WTC11 (cell line): Measurements from ENCODE around the gene LSM3. TPM values are rescaled to one million over a fixed set of nuclear protein-coding genes. Genes with fewer than 3 reads are reported as not detected.

Experiments used
- ATAC-seq: fragments of 200-7000 bp; cut with Tn5 transposase; 2 replicates; pipeline ENCODE4 v1.10.0; 2021; ENCODE audit warnings: mild to moderate bottlenecking, moderate library complexity
- CTCF ChIA-PET: fragments of 300-600 bp; sonication (Branson Sonifier 250); formaldehyde crosslinking; loops from one replicate; lab custom pipeline; 2021; ENCODE audit warnings: antibody characterized with exemption; lab: Charles Lee
- POLR2A ChIA-PET: fragments of 350-600 bp; sonication (Branson Sonifier 250); formaldehyde crosslinking; loops from one replicate; lab custom pipeline; 2021; ENCODE audit warnings: antibody characterized with exemption; lab: Charles Lee
- DNase-seq: peaks from one replicate; pipeline ENCODE4 v3.0.0; 2021; ENCODE audit warnings: low spot score
- H3K27ac Mint-ChIP-seq: 2 replicates; pipeline ENCODE4 v1.8.0; 2021; ENCODE audit warnings: mixed read lengths
- H3K27me3 Mint-ChIP-seq: 2 replicates; pipeline ENCODE4 v1.8.0; 2021; ENCODE audit warnings: low read depth, mild to moderate bottlenecking, moderate library complexity, mixed read lengths
- H3K36me3 Mint-ChIP-seq: 2 replicates; pipeline ENCODE4 v1.8.0; 2021; ENCODE audit warnings: mixed read lengths
- H3K4me1 Mint-ChIP-seq: 2 replicates; pipeline ENCODE4 v1.8.0; 2022; ENCODE audit warnings: mixed read lengths
- H3K4me3 Mint-ChIP-seq: 2 replicates; pipeline ENCODE4 v1.8.0; 2021; ENCODE audit warnings: mild to moderate bottlenecking, moderate library complexity, mixed read lengths
- H3K9me3 Mint-ChIP-seq: 2 replicates; pipeline ENCODE4 v1.8.0; 2021; ENCODE audit warnings: mixed read lengths
- ARID4B ChIP-seq: sonication (generic); formaldehyde crosslinking; IDR thresholded peaks from 2 replicates; pipeline ENCODE4 v1.8.0; 2023; ENCODE audit warnings: missing genetic modification reagents, mild to moderate bottlenecking, borderline replicate concordance
- ATF1 ChIP-seq: sonication (generic); formaldehyde crosslinking; IDR thresholded peaks from 2 replicates; pipeline ENCODE4 v1.8.1; 2023; ENCODE audit warnings: mild to moderate bottlenecking, moderate library complexity, missing genetic modification reagents
- CBFB ChIP-seq: sonication (generic); formaldehyde crosslinking; IDR thresholded peaks from 2 replicates; pipeline ENCODE4 v1.8.1; 2022; ENCODE audit warnings: mild to moderate bottlenecking, low read depth, missing genetic modification reagents
- CDX4 ChIP-seq: fragments of 250-450 bp; sonication (Bioruptor Pico); IDR thresholded peaks from 2 replicates; pipeline ENCODE4 v1.9.0; 2021; ENCODE audit warnings: moderate library complexity, mild to moderate bottlenecking, inconsistent platforms, borderline replicate concordance
- ETV6 ChIP-seq: sonication (generic); formaldehyde crosslinking; IDR thresholded peaks from 2 replicates; pipeline ENCODE4 v1.8.1; 2022; ENCODE audit warnings: mild to moderate bottlenecking, missing genetic modification reagents
- FOXP1 ChIP-seq: sonication (generic); formaldehyde crosslinking; IDR thresholded peaks from 2 replicates; pipeline ENCODE4 v1.8.0; 2022; ENCODE audit warnings: missing genetic modification reagents, mild to moderate bottlenecking, moderate library complexity, borderline replicate concordance
- GABPB1 ChIP-seq: sonication (generic); formaldehyde crosslinking; IDR thresholded peaks from 2 replicates; pipeline ENCODE4 v1.8.1; 2023; ENCODE audit warnings: mild to moderate bottlenecking, missing genetic modification reagents
- HMGA2 ChIP-seq: fragments of 250-450 bp; sonication (Bioruptor Pico); IDR thresholded peaks from 2 replicates; pipeline ENCODE4 v1.4.0; 2021; ENCODE audit warnings: mild to moderate bottlenecking, moderate library complexity
- JUN ChIP-seq: sonication (generic); formaldehyde crosslinking; IDR thresholded peaks from 2 replicates; pipeline ENCODE4 v1.8.0; 2023; ENCODE audit warnings: mild to moderate bottlenecking, missing genetic modification reagents
- MXD4 ChIP-seq: fragments of 250-450 bp; sonication (Bioruptor Pico); IDR thresholded peaks from 2 replicates; pipeline ENCODE4 v1.8.0; 2021; ENCODE audit warnings: mild to moderate bottlenecking, moderate library complexity, borderline replicate concordance
- NFE2L1 ChIP-seq: sonication (generic); formaldehyde crosslinking; IDR thresholded peaks from 2 replicates; pipeline ENCODE4 v1.8.1; 2023; ENCODE audit warnings: missing genetic modification reagents
- NFYB ChIP-seq: sonication (generic); formaldehyde crosslinking; conservative IDR thresholded peaks from 2 replicates; pipeline ENCODE4 v1.8.0; 2022; ENCODE audit warnings: low read depth, missing genetic modification reagents
- NR1H2 ChIP-seq: sonication (generic); formaldehyde crosslinking; IDR thresholded peaks from 2 replicates; pipeline ENCODE4 v1.9.0; 2021; ENCODE audit warnings: mild to moderate bottlenecking, moderate library complexity, missing genetic modification reagents
- NR3C1 ChIP-seq: sonication (generic); formaldehyde crosslinking; conservative IDR thresholded peaks from 2 replicates; pipeline ENCODE4 v1.8.1; 2023; ENCODE audit warnings: low read depth, mild to moderate bottlenecking, missing genetic modification reagents
- OVOL2 ChIP-seq: fragments of 250-450 bp; sonication (Bioruptor Pico); IDR thresholded peaks from 2 replicates; pipeline ENCODE4 v1.9.0; 2021; ENCODE audit warnings: mild to moderate bottlenecking, borderline replicate concordance
- PRRX2 ChIP-seq: fragments of 250-450 bp; sonication (Bioruptor Pico); IDR thresholded peaks from 2 replicates; pipeline ENCODE4 v1.8.0; 2021; ENCODE audit warnings: mild to moderate bottlenecking
- ZBTB43 ChIP-seq: sonication (generic); formaldehyde crosslinking; IDR thresholded peaks from 2 replicates; pipeline ENCODE4 v1.8.1; 2023; ENCODE audit warnings: mild to moderate bottlenecking, missing genetic modification reagents
- ZNF121 ChIP-seq: sonication (generic); formaldehyde crosslinking; IDR thresholded peaks from 2 replicates; pipeline ENCODE4 v1.8.0; 2023; ENCODE audit warnings: missing genetic modification reagents
- ZNF263 ChIP-seq: sonication (generic); formaldehyde crosslinking; IDR thresholded peaks from 2 replicates; pipeline ENCODE4 v1.8.1; 2022; ENCODE audit warnings: low read depth, mild to moderate bottlenecking, moderate library complexity, missing genetic modification reagents
- total RNA-seq: library from RNA; stranded (reverse); gene quantifications from 3 replicates; pipeline ENCODE4 v1.2.3, GENCODE V29; 2021

LSM3 gene
- total RNA-seq, 1 experiment from 2014 or later, result 21.4 TPM

GRCh38 chr3:14129296-14129695 lies 49.3 kb upstream of the LSM3 start:
- TF ChIP-seq NFE2L1 (no peak), JUN (CRISPR knock-in tag) (no peak), ETV6 (CRISPR knock-in tag) (no peak), MXD4 (CRISPR knock-in tag) (no peak), CBFB (no peak), ZNF263 (CRISPR knock-in tag) (no peak), ATF1 (CRISPR knock-in tag) (no peak), CDX4 (no peak)
- TF ChIP-seq, all 79 proteins: peak for 0
- Mint-ChIP-seq H3K27ac (no peak overlapping the region), H3K4me1 (peaks cover 9% of the 10 kb centered on the region), H3K36me3 (peaks cover 39% of the 10 kb centered on the region), H3K4me3 (no peak overlapping the region), H3K9me3 (peaks cover 5% of the 10 kb centered on the region), H3K27me3 (no peaks in the 10 kb centered on the region)
- ChIA-PET CTCF (no interaction called here), POLR2A (no interaction called here)
- ATAC-seq (no peak), DNase-seq (no peak)

- Mint-ChIP-seq H3K27me3 (no peaks in the 10 kb centered on the region), H3K4me1 (peaks cover 9% of the 10 kb centered on the region), H3K4me3 (no peak overlapping the region), H3K36me3 (peaks cover 41% of the 10 kb centered on the region), H3K27ac (no peak overlapping the region), H3K9me3 (peaks cover 5% of the 10 kb centered on the region)
- ChIA-PET CTCF (no interaction called here), POLR2A (no interaction called here)
- ATAC-seq (no peak), DNase-seq (no peak)
- no peak for TF ChIP-seq OVOL2
- TF ChIP-seq NR3C1 (CRISPR knock-in tag), result no peak
- TF ChIP-seq NFYB (CRISPR knock-in tag), result no peak
- TF ChIP-seq GABPB1, result no peak
- TF ChIP-seq ZNF121 (CRISPR knock-in tag), result 0 out of 2 replicates have a peak, but pooled peaks have one; percentile 23
- TF ChIP-seq ZBTB43 (CRISPR knock-in tag), result no peak
Measured at GRCh38 chr3:14130230-14130629, 48.4 kb upstream of the LSM3 start.

- TF ChIP-seq HMGA2 (CRISPR knock-in tag), result no peak
- no peak for TF ChIP-seq PRRX2 (CRISPR knock-in tag)
- TF ChIP-seq ARID4B (CRISPR knock-in tag), result no peak
- TF ChIP-seq CDX4, result no peak
- TF ChIP-seq NR1H2, result no peak
- no peak for TF ChIP-seq OVOL2
- no peak for TF ChIP-seq FOXP1 (CRISPR knock-in tag)
- H3K4me1 Mint-ChIP-seq, result peaks cover 9% of the 10 kb centered on the region
- ATAC-seq, result no peak
- peaks cover 5% of the 10 kb centered on the region for H3K9me3 Mint-ChIP-seq
- DNase-seq, result no peak
- POLR2A ChIA-PET, result no interaction called here
- no peaks in the 10 kb centered on the region for H3K27me3 Mint-ChIP-seq
- CTCF ChIA-PET, result no interaction called here
- H3K4me3 Mint-ChIP-seq, result no peak overlapping the region
- H3K36me3 Mint-ChIP-seq, result peaks cover 45% of the 10 kb centered on the region
- no peak overlapping the region for H3K27ac Mint-ChIP-seq
Measured at GRCh38 chr3:14130707-14131106, 47.9 kb upstream of the LSM3 start.
